IgD-negative memory B cell (primary cell): ENCODE results near the gene ZNF804B. TPM values are rescaled to one million over a fixed set of nuclear protein-coding genes. Genes with fewer than 3 reads are reported as not detected.
"Not testable (repeated sequence)": the region's sequence is repeated elsewhere in the genome, so short reads cannot be mapped to it uniquely, and the experiment has no call there.

Source experiments
- H3K27ac Mint-ChIP-seq, 3 donors: one replicate each; pipeline ENCODE4 v1.8.0; 2020 to 2022; ENCODE audit warnings: mild to moderate bottlenecking in 3 of 3, mixed read lengths in 3 of 3, moderate library complexity in 1 of 3
- H3K27me3 Mint-ChIP-seq: one replicate; pipeline ENCODE4 v1.8.0; 2021; ENCODE audit warnings: mixed read lengths
- H3K36me3 Mint-ChIP-seq: one replicate; pipeline ENCODE4 v1.8.0; 2020; ENCODE audit warnings: mild to moderate bottlenecking, mixed read lengths
- H3K4me1 Mint-ChIP-seq, 3 donors: one replicate each; pipeline ENCODE4 v1.8.0; 2020 to 2022; ENCODE audit warnings: mixed read lengths in 3 of 3, mild to moderate bottlenecking in 1 of 3
- H3K4me3 Mint-ChIP-seq, 4 donors: one replicate each; pipeline ENCODE4 v1.8.0; 2020 to 2022; ENCODE audit warnings: mild to moderate bottlenecking in 4 of 4, mixed read lengths in 4 of 4, moderate library complexity in 3 of 4
- H3K9me3 Mint-ChIP-seq, 3 donors: one replicate each; pipeline ENCODE4 v1.8.0; 2020 to 2021; ENCODE audit warnings: mixed read lengths in 3 of 3, mild to moderate bottlenecking in 1 of 3
- polyA plus RNA-seq: library from polyadenylated mRNA; unstranded; fragments of 300-500 nt; fragmentation: Illumina TruSeq; gene quantifications from one replicate; pipeline ENCODE4 v1.2.3, GENCODE V29; 2021

The ZNF804B gene
- polyA plus RNA-seq, 1 donor from 2014 or later: not detected

DNA sequence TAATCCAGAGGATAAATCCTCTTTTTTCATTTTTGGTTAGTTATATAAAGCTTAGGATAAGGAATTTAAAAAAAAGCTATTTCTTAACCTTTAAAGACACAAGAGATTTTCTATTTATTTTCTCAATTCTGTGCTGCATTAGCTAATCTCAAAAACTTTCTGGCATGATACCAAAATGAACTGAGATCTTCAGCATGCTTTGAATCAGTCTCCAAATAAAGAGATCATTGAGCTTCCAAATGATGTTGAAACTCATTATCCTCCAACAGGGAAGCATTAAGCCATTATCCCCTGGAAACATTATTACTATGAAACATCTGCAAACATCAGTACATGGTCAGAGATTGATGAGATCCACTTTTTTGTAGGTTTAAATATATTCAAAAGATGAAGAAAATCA, 386.3 kb downstream of the ZNF804B start:
- no peak overlapping the region for H3K27ac Mint-ChIP-seq
- no peak overlapping the region for H3K4me3 Mint-ChIP-seq
- H3K36me3 Mint-ChIP-seq: no peaks in the 10 kb centered on the region
- no peaks in the 10 kb centered on the region for H3K4me1 Mint-ChIP-seq
- no peaks in the 10 kb centered on the region for H3K27me3 Mint-ChIP-seq
- H3K9me3 Mint-ChIP-seq: peaks cover 0 to 1% (median under 1%) of the 10 kb centered on the region in 3 donors

GRCh38 chr7:89160107-89160506, 400.6 kb downstream of the ZNF804B start:
- H3K27me3 Mint-ChIP-seq: no peaks in the 10 kb centered on the region
- H3K36me3 Mint-ChIP-seq: peaks cover 1% of the 10 kb centered on the region
- peaks cover 2 to 6% (median 3%) of the 10 kb centered on the region in 3 donors for H3K9me3 Mint-ChIP-seq
- no peak overlapping the region for H3K4me3 Mint-ChIP-seq
- H3K27ac Mint-ChIP-seq: no peak overlapping the region
- no peaks in the 10 kb centered on the region for H3K4me1 Mint-ChIP-seq

DNA sequence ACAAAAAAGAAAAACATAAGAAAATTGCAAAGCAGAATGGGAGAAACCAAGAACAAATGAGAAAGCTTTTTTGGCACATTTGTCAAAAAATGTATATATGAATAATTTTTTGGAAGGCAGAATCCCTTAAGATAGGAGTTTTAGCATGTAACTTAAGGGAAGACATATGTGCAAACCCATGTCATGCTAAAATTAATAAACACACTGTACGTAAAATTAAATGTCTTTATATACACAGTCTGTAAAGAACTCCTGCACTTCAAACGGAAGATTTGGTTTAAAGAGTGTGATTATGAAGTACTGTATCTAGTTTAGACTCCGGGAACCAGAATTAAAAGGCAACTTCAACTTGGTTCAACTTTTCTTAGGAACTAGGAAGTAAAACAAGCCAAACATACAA, 405.9 kb downstream of the ZNF804B start:
- Mint-ChIP-seq H3K36me3 (peaks cover 1% of the 10 kb centered on the region), H3K27me3 (no peaks in the 10 kb centered on the region), H3K4me3 (no peak overlapping the region), H3K4me1 (no peaks in the 10 kb centered on the region), H3K9me3 (peaks cover 2 to 7% (median 4%) of the 10 kb centered on the region in 3 donors), H3K27ac (no peak overlapping the region)

- H3K36me3 Mint-ChIP-seq: no peaks in the 10 kb centered on the region
These were observed 411.1 kb downstream of the ZNF804B start for GRCh38 chr7:89170628-89171027.

GRCh38 chr7:89182116-89182515, 422.6 kb downstream of the ZNF804B start:
- H3K4me1 Mint-ChIP-seq: no peaks in the 10 kb centered on the region
- no peak overlapping the region for H3K4me3 Mint-ChIP-seq
- no peaks in the 10 kb centered on the region for H3K36me3 Mint-ChIP-seq
- H3K27me3 Mint-ChIP-seq: no peaks in the 10 kb centered on the region
- H3K27ac Mint-ChIP-seq: no peak overlapping the region
- H3K9me3 Mint-ChIP-seq: peaks cover 3 to 5% (median 4%) of the 10 kb centered on the region in 3 donors

More at GRCh38 chr7:89170628-89171027, 411.1 kb downstream of the ZNF804B start:
- no peaks in the 10 kb centered on the region for H3K4me1 Mint-ChIP-seq
- peaks cover 0 to 19% (median 6%) of the 10 kb centered on the region in 3 donors for H3K9me3 Mint-ChIP-seq
- no peak overlapping the region for H3K4me3 Mint-ChIP-seq
- H3K27ac Mint-ChIP-seq: no peak overlapping the region
- no peaks in the 10 kb centered on the region for H3K27me3 Mint-ChIP-seq

GRCh38 chr7:89183712-89184111, 424.2 kb downstream of the ZNF804B start:
- no peaks in the 10 kb centered on the region for H3K27me3 Mint-ChIP-seq

DNA sequence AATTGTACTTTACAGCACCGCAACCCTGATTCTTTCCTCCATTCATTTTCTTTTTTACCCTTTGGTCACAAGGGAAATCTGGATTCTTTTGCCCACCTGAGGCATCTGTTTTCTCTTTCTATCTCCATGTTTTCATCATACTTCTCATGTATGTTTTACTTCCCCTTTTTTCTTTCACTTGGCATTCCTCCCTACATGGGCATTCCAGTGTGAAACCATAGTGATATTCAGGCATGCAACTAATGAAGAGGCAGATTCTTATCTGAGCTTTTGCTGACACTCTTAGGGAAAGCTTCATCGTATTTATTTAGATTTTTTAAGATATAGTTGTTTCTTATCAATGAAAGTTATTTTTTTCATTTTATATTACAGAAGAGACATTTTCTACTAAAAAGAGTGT, 441.3 kb downstream of the ZNF804B start:
- H3K27ac Mint-ChIP-seq: no peak overlapping the region
- H3K36me3 Mint-ChIP-seq: no peaks in the 10 kb centered on the region
- no peaks in the 10 kb centered on the region for H3K27me3 Mint-ChIP-seq
- H3K4me3 Mint-ChIP-seq: no peak overlapping the region
- peaks cover 0 to 4% (median 1%) of the 10 kb centered on the region in 3 donors for H3K9me3 Mint-ChIP-seq
- peaks cover 0 to 1% (median 0%) of the 10 kb centered on the region in 3 donors for H3K4me1 Mint-ChIP-seq

More at GRCh38 chr7:89183712-89184111, 424.2 kb downstream of the ZNF804B start:
- no peak overlapping the region for H3K4me3 Mint-ChIP-seq
- H3K9me3 Mint-ChIP-seq: peaks cover 2 to 5% (median 3%) of the 10 kb centered on the region in 3 donors
- H3K4me1 Mint-ChIP-seq: no peaks in the 10 kb centered on the region
- no peaks in the 10 kb centered on the region for H3K36me3 Mint-ChIP-seq
- no peak overlapping the region for H3K27ac Mint-ChIP-seq

DNA sequence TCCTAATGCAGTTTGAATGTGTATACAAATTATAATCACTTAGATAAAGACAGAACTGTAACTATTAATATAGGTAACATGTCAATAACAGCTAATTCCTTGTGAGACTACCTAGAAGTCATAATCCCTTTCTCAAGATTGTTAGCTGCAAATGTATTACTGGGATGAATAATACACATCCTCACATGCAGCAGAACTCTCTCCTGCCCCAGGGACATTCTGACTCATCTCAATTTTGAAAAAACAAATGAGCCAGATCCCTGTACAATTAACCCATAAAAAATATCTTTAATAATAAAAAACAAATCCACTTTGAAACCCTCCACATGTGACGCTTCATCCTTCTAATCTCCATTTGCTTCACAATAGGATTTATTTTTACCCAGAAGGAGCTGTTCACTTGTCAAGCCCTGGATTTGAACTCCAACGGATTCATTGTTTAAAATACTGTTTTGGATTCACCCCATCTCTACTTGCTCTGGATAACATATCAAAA, 464.4 kb downstream of the ZNF804B start:
- peaks cover 0 to 3% (median 0%) of the 10 kb centered on the region in 3 donors for H3K9me3 Mint-ChIP-seq

GRCh38 chr7:89228688-89229171, 469.2 kb downstream of the ZNF804B start:
- not testable (repeated sequence) for H3K27me3 Mint-ChIP-seq, H3K27ac Mint-ChIP-seq, H3K4me1 Mint-ChIP-seq, H3K9me3 Mint-ChIP-seq, H3K36me3 Mint-ChIP-seq, H3K4me3 Mint-ChIP-seq

More for the DNA sequence above, 464.4 kb downstream of the ZNF804B start:
- Mint-ChIP-seq H3K4me3 (no peak overlapping the region), H3K4me1 (peaks cover 0 to 2% (median 0%) of the 10 kb centered on the region in 3 donors), H3K27me3 (no peaks in the 10 kb centered on the region), H3K27ac (no peak overlapping the region), H3K36me3 (peaks cover 3% of the 10 kb centered on the region)

DNA sequence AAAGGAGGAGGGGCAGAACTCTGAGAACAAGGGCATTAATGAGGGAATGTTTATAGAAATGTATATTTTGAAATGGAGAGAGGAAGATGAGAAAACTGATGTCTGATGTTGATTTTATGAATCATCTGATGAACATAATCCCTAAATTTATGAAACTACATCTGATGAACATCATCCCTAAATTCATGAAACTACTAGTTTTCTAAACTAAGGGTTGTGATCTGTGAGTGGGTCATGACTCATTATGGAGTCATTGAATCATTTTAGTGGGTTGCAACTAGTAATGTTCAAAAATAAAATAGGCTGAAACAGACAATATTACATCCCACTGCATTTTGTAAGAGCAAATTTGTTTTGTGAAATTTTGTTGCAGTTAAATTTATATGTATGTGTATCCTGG, 478.7 kb downstream of the ZNF804B start:
- peaks cover 0 to 3% (median 0%) of the 10 kb centered on the region in 3 donors for H3K9me3 Mint-ChIP-seq
- no peaks in the 10 kb centered on the region for H3K36me3 Mint-ChIP-seq
- H3K4me1 Mint-ChIP-seq: no peaks in the 10 kb centered on the region
- H3K4me3 Mint-ChIP-seq: no peak overlapping the region
- no peak overlapping the region for H3K27ac Mint-ChIP-seq
- no peaks in the 10 kb centered on the region for H3K27me3 Mint-ChIP-seq

DNA sequence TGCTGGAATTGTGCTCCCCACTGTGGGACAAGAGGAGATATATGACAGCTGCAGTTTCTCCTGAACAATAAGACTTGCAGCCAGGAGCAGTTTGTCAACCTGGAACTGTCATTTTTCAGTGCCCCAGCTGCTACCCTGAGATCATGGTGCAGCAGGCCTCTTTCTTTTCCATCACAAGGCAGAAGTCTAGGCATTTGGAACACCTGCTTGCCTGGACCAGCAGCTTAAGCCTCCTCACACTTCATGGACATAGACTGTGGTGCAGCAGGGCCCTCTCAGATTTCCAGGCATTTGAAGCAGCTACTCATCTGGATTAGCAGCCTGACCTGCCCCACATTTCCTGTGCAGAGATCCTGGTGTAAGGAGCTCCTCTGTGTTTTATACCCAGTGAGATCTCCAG, 486.7 kb downstream of the ZNF804B start:
- H3K4me1 Mint-ChIP-seq: no peaks in the 10 kb centered on the region

GRCh38 chr7:89247207-89247606, 487.7 kb downstream of the ZNF804B start:
- H3K9me3 Mint-ChIP-seq: peaks cover 0 to 14% (median 5%) of the 10 kb centered on the region in 3 donors
- no peak overlapping the region for H3K27ac Mint-ChIP-seq
- H3K4me3 Mint-ChIP-seq: no peak overlapping the region
- no peaks in the 10 kb centered on the region for H3K36me3 Mint-ChIP-seq
- no peaks in the 10 kb centered on the region for H3K4me1 Mint-ChIP-seq
- no peaks in the 10 kb centered on the region for H3K27me3 Mint-ChIP-seq

More for the DNA sequence above, 486.7 kb downstream of the ZNF804B start:
- Mint-ChIP-seq H3K9me3 (peaks cover 0 to 10% (median 5%) of the 10 kb centered on the region in 3 donors), H3K36me3 (no peaks in the 10 kb centered on the region), H3K4me3 (no peak overlapping the region), H3K27me3 (no peaks in the 10 kb centered on the region), H3K27ac (no peak overlapping the region)

GRCh38 chr7:89259085-89259484, 499.6 kb downstream of the ZNF804B start:
- H3K4me1 Mint-ChIP-seq: no peaks in the 10 kb centered on the region
- H3K36me3 Mint-ChIP-seq: no peaks in the 10 kb centered on the region
- H3K27me3 Mint-ChIP-seq: no peaks in the 10 kb centered on the region
- no peaks in the 10 kb centered on the region for H3K9me3 Mint-ChIP-seq
- H3K4me3 Mint-ChIP-seq: no peak overlapping the region
- no peak overlapping the region for H3K27ac Mint-ChIP-seq

- no peaks in the 10 kb centered on the region for H3K27me3 Mint-ChIP-seq
- no peaks in the 10 kb centered on the region for H3K36me3 Mint-ChIP-seq
- H3K9me3 Mint-ChIP-seq: no peaks in the 10 kb centered on the region
- H3K4me3 Mint-ChIP-seq: no peak overlapping the region
- H3K27ac Mint-ChIP-seq: no peak overlapping the region
- H3K4me1 Mint-ChIP-seq: no peaks in the 10 kb centered on the region
These were observed 504.6 kb downstream of the ZNF804B start for GRCh38 chr7:89264126-89264525.

GRCh38 chr7:89265631-89266030, 506.1 kb downstream of the ZNF804B start:
- H3K4me1 Mint-ChIP-seq: no peaks in the 10 kb centered on the region
- H3K36me3 Mint-ChIP-seq: no peaks in the 10 kb centered on the region
- H3K27ac Mint-ChIP-seq: no peak overlapping the region

DNA sequence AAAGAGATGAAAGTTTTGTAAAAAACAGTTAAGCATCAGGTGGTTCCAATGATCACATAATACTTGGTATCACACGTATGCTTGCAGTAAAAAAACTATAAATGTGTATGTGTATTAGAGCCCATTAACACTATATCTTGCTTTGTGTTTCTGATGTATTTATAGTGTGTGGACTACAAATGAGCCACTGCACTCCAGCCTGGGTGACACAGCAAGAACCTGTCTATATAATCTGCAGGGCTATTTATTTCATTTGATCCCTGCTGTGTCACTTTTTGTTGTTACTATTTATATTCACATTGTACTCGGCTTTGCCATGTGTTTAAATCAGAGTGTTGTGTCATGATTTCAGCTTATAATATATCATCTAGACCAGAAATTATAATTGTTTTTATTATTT, 523.8 kb downstream of the ZNF804B start:
- Mint-ChIP-seq H3K36me3 (no peaks in the 10 kb centered on the region), H3K9me3 (peaks cover 0 to 8% (median 2%) of the 10 kb centered on the region in 3 donors), H3K4me1 (no peaks in the 10 kb centered on the region), H3K4me3 (no peak overlapping the region), H3K27ac (no peak overlapping the region), H3K27me3 (no peaks in the 10 kb centered on the region)

More at GRCh38 chr7:89265631-89266030, 506.1 kb downstream of the ZNF804B start:
- Mint-ChIP-seq H3K9me3 (peaks cover 0 to 2% (median 0%) of the 10 kb centered on the region in 3 donors), H3K4me3 (no peak overlapping the region), H3K27me3 (no peaks in the 10 kb centered on the region)
